Adrenal gland (tissue), 5 donors: ENCODE measurements around the gene SRSF11.

Source experiments
- CTCF ChIP-seq, 6 experiments: fragments of 450-650 bp in 4 of 6; fragments of 200-600 bp in 2 of 6; sonication (generic) in 1 of 6; IDR thresholded peaks; 1 replicate in 5 of 6; 2 replicates in 1 of 6; pipeline versions ENCODE4 v1.5.1 to v1.8.0; 2016 to 2021; ENCODE audit warnings: antibody characterized with exemption in 6 of 6, mild to moderate bottlenecking in 2 of 6, moderate library complexity in 1 of 6
- POLR2A ChIP-seq, 2 donors: fragments of 450-650 bp; IDR thresholded peaks; one replicate each; pipeline ENCODE4 v1.6.1; 2017; ENCODE audit warnings: antibody characterized with exemption in 2 of 2, mild to moderate bottlenecking in 2 of 2, moderate library complexity in 1 of 2
- donor health status: DM: no; HTN: no; CAD: no.

DNA sequence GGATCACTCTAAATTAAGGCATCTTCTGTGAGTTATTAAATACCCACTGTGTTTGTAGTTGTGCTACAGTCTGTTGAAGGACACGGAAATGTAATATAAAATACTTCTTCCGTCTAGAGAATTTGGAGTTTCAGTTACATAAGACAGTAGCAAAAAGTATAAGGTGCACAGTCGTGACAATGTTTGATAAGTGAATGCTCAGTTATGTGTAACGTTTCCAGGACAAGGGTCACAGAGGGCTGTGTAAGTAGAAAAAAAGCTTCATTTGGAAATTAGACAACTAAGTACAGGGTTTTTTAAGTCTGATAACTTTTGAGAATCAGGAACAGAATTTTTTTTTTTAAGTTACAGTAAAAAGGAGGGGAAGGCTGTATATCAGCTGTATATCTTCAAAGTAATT, 27.5 kb downstream of the SRSF11 start:
- no peak for TF ChIP-seq CTCF (IDR thresholded peaks at IDR 0.05)
- TF ChIP-seq POLR2A (IDR thresholded peaks at IDR 0.05) = no peak
